ENCODE measurements around the gene KRTAP10-6. TPM values are rescaled to one million over a fixed set of nuclear protein-coding genes. Genes with fewer than 3 reads are reported as not detected.

Gene KRTAP10-6
- total RNA-seq, 1 experiment from 2014 or later = not detected

- Histone ChIP-seq H3K27ac (ENCODE audit: low read depth, low read length) (no peak overlapping the region), H3K36me3 (ENCODE audit: control insufficient read depth in 1 of 2, insufficient read depth in 2 of 2, low read length in 2 of 2) (no peaks in the 10 kb centered on the region), H4K20me1 (ENCODE audit: insufficient read depth) (no peaks in the 10 kb centered on the region), H3K4me1 (ENCODE audit: control insufficient read depth in 1 of 2, insufficient read depth in 2 of 2, low read length in 2 of 2) (no peaks in the 10 kb centered on the region; a peak in 1 of 4 replicates), H3K27me3 (ENCODE audit: insufficient read depth, low read length) (peaks cover 11% of the 10 kb centered on the region; the same call in 1 of the 2 replicates), H3K4me3 (replicated peaks in 1 of 2; ENCODE audit: low read depth in 1 of 2, low read length in 2 of 2) (no peak overlapping the region), H3K4me2 (ENCODE audit: low read length) (no peak overlapping the region), H3K9me2 (ENCODE audit: insufficient read depth) (no peaks in the 10 kb centered on the region), H3K79me2 (ENCODE audit: insufficient read depth, low read length) (no peaks in the 10 kb centered on the region), H2AFZ (ENCODE audit: low read depth, low read length, poor library complexity, severe bottlenecking) (no peak overlapping the region), H3K9ac (ENCODE audit: low read length) (no peak overlapping the region), H3K9me3 (ENCODE audit: control insufficient read depth in 1 of 2, insufficient read depth in 1 of 2, low read depth in 1 of 2, low read length in 2 of 2) (no peaks in the 10 kb centered on the region)
- POLR2A ChIA-PET = no interaction called here
- RAD21 ChIA-PET (ENCODE audit: low non-redundant PET in 1 of 2, low total read pairs in 2 of 2, uncharacterized antibody in 2 of 2, unreplicated experiment in 2 of 2) = no interaction called here
- TF ChIP-seq YY1 (IDR thresholded peaks at IDR 0.05; ENCODE audit: extremely low read depth, insufficient replicate concordance, low read depth, low read length) (no peak), CBX3 (IDR thresholded peaks at IDR 0.05; ENCODE audit: low read depth) (no peak), SRF (IDR thresholded peaks at IDR 0.05; ENCODE audit: low read depth) (no peak), EGR1 (IDR thresholded peaks at IDR 0.05; ENCODE audit: low read depth) (no peak), POLR2AphosphoS5 (IDR thresholded peaks at IDR 0.05; ENCODE audit: low read depth, low read length) (no peak), EZH2 (IDR thresholded peaks at IDR 0.05) (no peak), ELF1 (IDR thresholded peaks at IDR 0.05; ENCODE audit: borderline replicate concordance, low read depth) (no peak), CTCF (IDR thresholded peaks at IDR 0.05 in 2 of 3, conservative IDR thresholded peaks at IDR 0.05 in 1 of 3; ENCODE audit: borderline replicate concordance in 1 of 3, insufficient read depth in 1 of 3, low read depth in 2 of 3, low read length in 2 of 3) (no peak), REST (IDR thresholded peaks at IDR 0.05; ENCODE audit: low read depth) (no peak), SIN3A (IDR thresholded peaks at IDR 0.05; ENCODE audit: low read depth) (no peak), ZBTB33 (IDR thresholded peaks at IDR 0.05; ENCODE audit: extremely low read depth, insufficient replicate concordance, low read length) (no peak), POLR2A (IDR thresholded peaks at IDR 0.05; ENCODE audit: borderline replicate concordance, extremely low read depth, insufficient read depth, insufficient read length) (no peak), TCF7L2 (IDR thresholded peaks at IDR 0.05; ENCODE audit: borderline replicate concordance, extremely low read depth, insufficient read depth, insufficient read length) (no peak), JUND (IDR thresholded peaks at IDR 0.05) (no peak), ZFX (IDR thresholded peaks at IDR 0.05) (no peak), ATF3 (IDR thresholded peaks at IDR 0.05) (no peak), EZH2phosphoT487 (IDR thresholded peaks at IDR 0.05; ENCODE audit: borderline replicate concordance) (no peak), MAX (IDR thresholded peaks at IDR 0.05) (no peak), SP1 (IDR thresholded peaks at IDR 0.05; ENCODE audit: low read depth) (no peak)
- DNase-seq (ENCODE audit: low read depth, low spot score) = no peak
- no peak for ATAC-seq
- no TSS peak for BruUV-seq (replicated peaks)
- CTCF ChIA-PET = no interaction called here
- intact Hi-C loops (cut with micrococcal nuclease) = no loop called here
Observed at GRCh38 chr21:44603109-44603875, 11.0 kb upstream of the KRTAP10-6 start.

All from HCT116 (cell line).